GM12892 (cell line): ENCODE results near the gene SH3BGR.

Experiments used
- POLR2A ChIP-seq: IDR thresholded peaks from 2 replicates; pipeline ENCODE4 v1.6.1; 2011; ENCODE audit warnings: low read depth, low read length, control low read depth
- POLR2AphosphoS5 ChIP-seq: IDR thresholded peaks from 2 replicates; pipeline ENCODE4 v1.6.1; 2011; ENCODE audit warnings: low read depth, low read length, control low read depth
- TAF1 ChIP-seq: IDR thresholded peaks from 2 replicates; pipeline ENCODE4 v1.6.1; 2011; ENCODE audit warnings: low read depth, mild to moderate bottlenecking, control low read depth, low read length, borderline replicate concordance

- TF ChIP-seq TAF1 (no peak), POLR2A (no peak), POLR2AphosphoS5 (no peak)
Measured at GRCh38 chr21:39434950-39435349, 16.8 kb upstream of the SH3BGR start.
